HFFc6 (cell line): ENCODE data around the gene RASSF5. TPM values are rescaled to one million over a fixed set of nuclear protein-coding genes. Genes with fewer than 3 reads are reported as not detected.

Source experiments
- DNase-seq: peaks from one replicate; pipeline ENCODE4 v3.0.0-alpha.2; 2018
- H3K27ac Mint-ChIP-seq: 2 replicates; pipeline ENCODE4 v1.8.0; 2020; ENCODE audit warnings: mild to moderate bottlenecking, mixed read lengths
- H3K27me3 Mint-ChIP-seq: 2 replicates; pipeline ENCODE4 v1.8.0; 2021; ENCODE audit warnings: mild to moderate bottlenecking, moderate library complexity, mixed read lengths; ENCODE audit not compliant: insufficient read depth
- H3K36me3 Mint-ChIP-seq: 2 replicates; pipeline ENCODE4 v1.8.0; 2021; ENCODE audit warnings: low read depth, mixed read lengths
- H3K4me1 Mint-ChIP-seq: 2 replicates; pipeline ENCODE4 v1.8.0; 2020; ENCODE audit warnings: low read depth, mixed read lengths
- H3K4me3 Mint-ChIP-seq: 2 replicates; pipeline ENCODE4 v1.8.0; 2020; ENCODE audit warnings: mild to moderate bottlenecking, moderate library complexity, mixed read lengths
- H3K9me3 Mint-ChIP-seq: 2 replicates; pipeline ENCODE4 v1.8.0; 2020; ENCODE audit warnings: mild to moderate bottlenecking, mixed read lengths
- CTCF ChIP-seq: fragments of 200-600 bp; sonication (generic); IDR thresholded peaks from 2 replicates; pipeline ENCODE4 v1.5.0; 2021; ENCODE audit warnings: antibody characterized with exemption, mild to moderate bottlenecking
- total RNA-seq, 6 experiments: library from RNA; stranded (reverse); fragmentation: NEBNext Ultra II Directional; extraction: Animal tissue kit (Norgen Biotek cat#: 25700); gene quantifications; 2 replicates in 1 of 6; 3 replicates in 5 of 6; pipeline ENCODE4 v1.2.3, GENCODE V29; 2021

RASSF5 gene
- total RNA-seq, 6 experiments from 2014 or later: 0.52 to 1.1 (median 0.82) TPM

GRCh38 chr1:206495011-206495461 is 12.3 kb upstream of the RASSF5 start:
- Mint-ChIP-seq H3K9me3 (no peaks in the 10 kb centered on the region), H3K4me1 (peaks cover 25% of the 10 kb centered on the region), H3K36me3 (peaks cover 28% of the 10 kb centered on the region), H3K27ac (no peak overlapping the region), H3K27me3 (peaks cover 2% of the 10 kb centered on the region; the same call in 1 of the 2 replicates), H3K4me3 (no peak overlapping the region)
- DNase-seq: no peak
- TF ChIP-seq CTCF: no peak

- H3K27me3 Mint-ChIP-seq: peaks cover 2% of the 10 kb centered on the region; the same call in 1 of the 2 replicates
- no peak overlapping the region for H3K27ac Mint-ChIP-seq
- peaks cover 28% of the 10 kb centered on the region for H3K36me3 Mint-ChIP-seq
- peaks cover 22% of the 10 kb centered on the region for H3K4me1 Mint-ChIP-seq
- no peak for TF ChIP-seq CTCF
- H3K4me3 Mint-ChIP-seq: no peak overlapping the region
- H3K9me3 Mint-ChIP-seq: no peaks in the 10 kb centered on the region
- no peak for DNase-seq
These were observed 11.8 kb upstream of the RASSF5 start for GRCh38 chr1:206495493-206496046.

- Mint-ChIP-seq H3K4me1 (peaks cover 21% of the 10 kb centered on the region), H3K27ac (no peak overlapping the region), H3K36me3 (peaks cover 25% of the 10 kb centered on the region), H3K9me3 (no peaks in the 10 kb centered on the region), H3K4me3 (no peak overlapping the region), H3K27me3 (no peaks in the 10 kb centered on the region; the same call in 1 of the 2 replicates)
- TF ChIP-seq CTCF: no peak
- DNase-seq: no peak
These were observed 11.1 kb upstream of the RASSF5 start for GRCh38 chr1:206496131-206496793.

- Mint-ChIP-seq H3K27me3 (peaks cover 5% of the 10 kb centered on the region), H3K4me1 (peaks cover 30% of the 10 kb centered on the region), H3K4me3 (no peak overlapping the region)
These were observed 10.0 kb upstream of the RASSF5 start for GRCh38 chr1:206497363-206497762.

GRCh38 chr1:206497774-206498173 is 9.6 kb upstream of the RASSF5 start:
- Mint-ChIP-seq H3K4me1 (peaks cover 34% of the 10 kb centered on the region), H3K4me3 (no peak overlapping the region), H3K27me3 (peaks cover 5% of the 10 kb centered on the region), H3K36me3 (peaks cover 14% of the 10 kb centered on the region), H3K9me3 (no peaks in the 10 kb centered on the region), H3K27ac (no peak overlapping the region)
- DNase-seq: no peak
- TF ChIP-seq CTCF: no peak

More at GRCh38 chr1:206497363-206497762, 10.0 kb upstream of the RASSF5 start:
- TF ChIP-seq CTCF: no peak
- H3K36me3 Mint-ChIP-seq: peaks cover 17% of the 10 kb centered on the region
- DNase-seq: no peak
- no peak overlapping the region for H3K27ac Mint-ChIP-seq
- H3K9me3 Mint-ChIP-seq: no peaks in the 10 kb centered on the region
